ENCODE results near the gene ABHD12B.

- TF ChIP-seq MYC (IDR thresholded peaks at IDR 0.05; ENCODE audit: low read depth, low read length) (no peak), CTCF (IDR thresholded peaks at IDR 0.05; ENCODE audit: extremely low read depth in 1 of 2, insufficient read depth in 1 of 2, low read depth in 1 of 2, low read length in 2 of 2) (no peak), POLR2A (IDR thresholded peaks at IDR 0.05; ENCODE audit: low read depth, low read length) (no peak)
These were observed 40.1 kb upstream of the ABHD12B start for GRCh38 chr14:50831726-50832168.
